ENCODE measurements around the gene PRKAR2B.

GRCh38 chr7:107043491-107043890 is 1.0 kb upstream of the PRKAR2B start:
- TF ChIP-seq SMC3 (IDR thresholded peaks at IDR 0.05; ENCODE audit: low read depth, low read length) (no peak), ELK1 (IDR thresholded peaks at IDR 0.05; ENCODE audit: borderline replicate concordance, low read depth, low read length) (no peak), CTCF (conservative IDR thresholded peaks at IDR 0.05; ENCODE audit: low read depth, low read length) (no peak), POLR2A (IDR thresholded peaks at IDR 0.05; ENCODE audit: low read depth, low read length) (no peak), CEBPB (IDR thresholded peaks at IDR 0.05; ENCODE audit: low read depth, low read length) (no peak), CHD1 (IDR thresholded peaks at IDR 0.05; ENCODE audit: low read depth, low read length) (no peak), RAD21 (IDR thresholded peaks at IDR 0.05; ENCODE audit: low read length) (no peak), MAFK (IDR thresholded peaks at IDR 0.05; ENCODE audit: low read depth, low read length) (no peak), BHLHE40 (IDR thresholded peaks at IDR 0.05; ENCODE audit: low read depth, low read length) (no peak), MXI1 (IDR thresholded peaks at IDR 0.05; ENCODE audit: borderline replicate concordance, low read depth, low read length) (no peak), USF2 (IDR thresholded peaks at IDR 0.05; ENCODE audit: low read depth, low read length) (no peak)

All from IMR-90 (cell line).